Stimulated activated memory B cell treated with anti-CD40 and anti-IgM and Interleukin-4, amounts not matched to agents 10 μg/mL and 1 μg/mL and 100 μg/mL, for 72 hours (primary cell): ENCODE measurements around the gene TPCN1.

ENCODE experiments used
- ATAC-seq: fragments of 150-1000 bp; cut with Tn5 transposase; 2 replicates; pipeline ENCODE4 v1.10.0; 2021
- H3K27ac Mint-ChIP-seq: one replicate; pipeline ENCODE4 v1.8.0; 2022; ENCODE audit warnings: mild to moderate bottlenecking, mixed read lengths
- H3K27me3 Mint-ChIP-seq: one replicate; pipeline ENCODE4 v1.8.0; 2022; ENCODE audit warnings: mixed read lengths
- H3K36me3 Mint-ChIP-seq: one replicate; pipeline ENCODE4 v1.8.0; 2022; ENCODE audit warnings: mixed read lengths
- H3K4me1 Mint-ChIP-seq: one replicate; pipeline ENCODE4 v1.8.0; 2022; ENCODE audit warnings: mixed read lengths
- H3K4me3 Mint-ChIP-seq: one replicate; pipeline ENCODE4 v1.8.0; 2022; ENCODE audit warnings: mild to moderate bottlenecking, moderate library complexity, mixed read lengths
- H3K9me3 Mint-ChIP-seq: one replicate; pipeline ENCODE4 v1.8.0; 2022; ENCODE audit warnings: mixed read lengths

Gene TPCN1

GRCh38 chr12:113268621-113269020 is 47.4 kb downstream of the TPCN1 start:
- no peak for ATAC-seq
- H3K4me1 Mint-ChIP-seq = peaks cover 15% of the 10 kb centered on the region
- H3K27ac Mint-ChIP-seq = no peak overlapping the region
- no peaks in the 10 kb centered on the region for H3K27me3 Mint-ChIP-seq
- H3K4me3 Mint-ChIP-seq = no peak overlapping the region
- peaks cover 73% of the 10 kb centered on the region for H3K36me3 Mint-ChIP-seq
- no peaks in the 10 kb centered on the region for H3K9me3 Mint-ChIP-seq

GRCh38 chr12:113269257-113269943 is 48.1 kb downstream of the TPCN1 start:
- H3K4me1 Mint-ChIP-seq = peaks cover 15% of the 10 kb centered on the region
- ATAC-seq = no peak
- H3K4me3 Mint-ChIP-seq = no peak overlapping the region
- H3K27me3 Mint-ChIP-seq = no peaks in the 10 kb centered on the region
- peaks cover 74% of the 10 kb centered on the region for H3K36me3 Mint-ChIP-seq
- no peak overlapping the region for H3K27ac Mint-ChIP-seq
- H3K9me3 Mint-ChIP-seq = no peaks in the 10 kb centered on the region

- Mint-ChIP-seq H3K4me3 (no peak overlapping the region), H3K27ac (no peak overlapping the region), H3K4me1 (peaks cover 15% of the 10 kb centered on the region), H3K36me3 (peaks cover 80% of the 10 kb centered on the region), H3K27me3 (no peaks in the 10 kb centered on the region), H3K9me3 (no peaks in the 10 kb centered on the region)
- ATAC-seq = no peak
Measured at GRCh38 chr12:113270709-113271009, 49.4 kb downstream of the TPCN1 start.

- no peak overlapping the region for H3K4me3 Mint-ChIP-seq
- H3K9me3 Mint-ChIP-seq = no peaks in the 10 kb centered on the region
- peaks cover 15% of the 10 kb centered on the region for H3K4me1 Mint-ChIP-seq
- H3K27me3 Mint-ChIP-seq = no peaks in the 10 kb centered on the region
- H3K36me3 Mint-ChIP-seq = peaks cover 75% of the 10 kb centered on the region
- no peak for ATAC-seq
- H3K27ac Mint-ChIP-seq = peak overlapping the region; percentile 51
Measured at GRCh38 chr12:113271466-113271852, 50.2 kb downstream of the TPCN1 start.

GRCh38 chr12:113271853-113272561 is 50.7 kb downstream of the TPCN1 start:
- Mint-ChIP-seq H3K4me3 (no peak overlapping the region), H3K27me3 (no peaks in the 10 kb centered on the region), H3K27ac (peak overlapping the region; percentile 51), H3K9me3 (no peaks in the 10 kb centered on the region), H3K36me3 (peaks cover 76% of the 10 kb centered on the region), H3K4me1 (peaks cover 15% of the 10 kb centered on the region)
- ATAC-seq = peak; percentile 79

DNA sequence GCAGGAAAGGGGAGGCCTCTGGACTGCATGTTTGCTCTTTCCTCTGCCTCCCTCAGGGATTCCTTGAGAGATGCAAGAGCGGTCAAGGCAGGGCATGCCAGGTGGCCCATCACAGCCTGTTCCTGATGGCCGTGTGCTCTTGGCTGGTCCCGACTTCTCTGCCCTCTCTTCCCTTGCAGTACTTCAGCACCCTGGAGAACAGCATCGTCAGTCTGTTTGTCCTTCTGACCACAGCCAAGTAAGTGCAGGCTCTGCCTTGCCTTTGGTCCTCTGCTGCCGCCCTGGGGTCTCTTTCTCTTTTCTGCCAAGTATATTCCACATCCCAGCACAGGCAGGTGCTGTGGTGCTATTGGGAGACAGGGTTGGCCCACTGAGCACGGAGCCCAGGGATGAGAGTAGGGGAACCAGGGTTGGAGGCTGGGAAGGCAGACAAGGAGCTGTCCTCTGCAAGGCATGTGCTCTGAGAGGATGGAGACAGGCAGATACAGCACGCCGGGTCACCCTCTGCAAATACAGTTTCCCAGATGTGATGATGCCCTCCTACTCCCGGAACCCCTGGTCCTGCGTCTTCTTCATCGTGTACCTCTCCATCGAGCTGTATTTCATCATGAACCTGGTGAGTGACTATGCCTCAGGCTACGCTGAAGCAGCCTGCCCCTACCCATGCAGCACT is 51.9 kb downstream of the TPCN1 start:
- H3K27ac Mint-ChIP-seq = no peak overlapping the region
- ATAC-seq = no peak

DNA sequence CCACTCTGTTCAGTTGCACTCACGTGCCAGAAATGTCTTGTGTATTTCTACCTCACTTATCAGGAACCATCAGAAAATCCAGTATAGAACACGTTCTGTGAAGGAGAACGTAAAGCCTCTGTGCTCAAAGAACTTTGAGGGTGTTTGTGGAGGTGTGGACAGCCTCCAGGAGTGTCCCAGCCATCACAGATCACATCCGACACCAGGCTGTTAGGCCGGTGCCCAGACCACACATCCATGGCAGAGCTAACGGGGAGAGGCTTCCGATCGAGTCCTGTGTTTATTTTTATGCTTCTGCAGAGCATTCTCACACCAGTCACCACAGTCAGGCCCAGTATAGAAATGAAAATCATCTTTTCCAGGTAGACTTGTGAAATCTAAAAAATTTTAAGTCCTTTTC is 53.6 kb downstream of the TPCN1 start:
- peaks cover 15% of the 10 kb centered on the region for H3K4me1 Mint-ChIP-seq
- no peaks in the 10 kb centered on the region for H3K27me3 Mint-ChIP-seq
- H3K9me3 Mint-ChIP-seq = no peaks in the 10 kb centered on the region
- no peak overlapping the region for H3K4me3 Mint-ChIP-seq
- H3K27ac Mint-ChIP-seq = no peak overlapping the region
- peaks cover 72% of the 10 kb centered on the region for H3K36me3 Mint-ChIP-seq
- no peak for ATAC-seq

More for the DNA sequence above, 51.9 kb downstream of the TPCN1 start:
- Mint-ChIP-seq H3K36me3 (peaks cover 72% of the 10 kb centered on the region), H3K4me3 (no peak overlapping the region), H3K9me3 (no peaks in the 10 kb centered on the region), H3K4me1 (peaks cover 15% of the 10 kb centered on the region), H3K27me3 (no peaks in the 10 kb centered on the region)

DNA sequence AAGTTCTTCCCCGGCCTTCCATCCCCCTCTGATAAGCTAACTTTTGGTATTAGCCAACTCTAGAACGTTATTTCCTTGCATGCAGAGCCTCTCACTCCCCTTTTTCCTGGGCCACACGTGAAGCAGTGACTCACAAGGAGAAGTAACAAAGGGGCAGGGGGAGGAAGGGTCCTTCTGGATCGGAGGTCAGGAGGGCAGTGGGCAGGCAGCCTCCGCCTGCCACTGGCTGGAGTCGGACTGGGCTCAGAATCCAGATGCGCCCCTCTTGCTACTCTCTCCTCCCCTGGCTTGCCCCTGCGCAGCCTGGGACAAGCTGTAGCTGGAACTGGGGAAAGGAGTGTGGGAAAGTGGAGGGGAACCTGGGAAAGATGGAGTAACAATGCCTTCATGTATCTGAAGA is 55.0 kb downstream of the TPCN1 start:
- H3K27me3 Mint-ChIP-seq = no peaks in the 10 kb centered on the region
- no peaks in the 10 kb centered on the region for H3K9me3 Mint-ChIP-seq
- H3K4me1 Mint-ChIP-seq = peaks cover 14% of the 10 kb centered on the region
- H3K4me3 Mint-ChIP-seq = no peak overlapping the region
- peaks cover 71% of the 10 kb centered on the region for H3K36me3 Mint-ChIP-seq
- ATAC-seq = no peak
- H3K27ac Mint-ChIP-seq = no peak overlapping the region

GRCh38 chr12:113276946-113277500 is 55.8 kb downstream of the TPCN1 start:
- Mint-ChIP-seq H3K4me3 (no peak overlapping the region), H3K4me1 (peaks cover 7% of the 10 kb centered on the region), H3K9me3 (no peaks in the 10 kb centered on the region), H3K36me3 (peaks cover 68% of the 10 kb centered on the region), H3K27me3 (no peaks in the 10 kb centered on the region), H3K27ac (no peak overlapping the region)
- ATAC-seq = no peak

- Mint-ChIP-seq H3K4me1 (peaks cover 2% of the 10 kb centered on the region), H3K4me3 (no peak overlapping the region), H3K27ac (no peak overlapping the region), H3K9me3 (no peaks in the 10 kb centered on the region), H3K27me3 (no peaks in the 10 kb centered on the region), H3K36me3 (peaks cover 63% of the 10 kb centered on the region)
- no peak for ATAC-seq
Measured at GRCh38 chr12:113277511-113277910, 56.2 kb downstream of the TPCN1 start.

- H3K4me3 Mint-ChIP-seq = no peak overlapping the region
- no peak for ATAC-seq
Measured at GRCh38 chr12:113278141-113278540, 56.9 kb downstream of the TPCN1 start.

GRCh38 chr12:113278633-113279032 is 57.4 kb downstream of the TPCN1 start:
- Mint-ChIP-seq H3K27me3 (no peaks in the 10 kb centered on the region), H3K9me3 (no peaks in the 10 kb centered on the region), H3K4me3 (no peak overlapping the region), H3K4me1 (no peaks in the 10 kb centered on the region), H3K27ac (no peak overlapping the region), H3K36me3 (peaks cover 51% of the 10 kb centered on the region)
- ATAC-seq = no peak

More at GRCh38 chr12:113278141-113278540, 56.9 kb downstream of the TPCN1 start:
- no peaks in the 10 kb centered on the region for H3K9me3 Mint-ChIP-seq
- no peaks in the 10 kb centered on the region for H3K4me1 Mint-ChIP-seq
- no peak overlapping the region for H3K27ac Mint-ChIP-seq
- H3K27me3 Mint-ChIP-seq = no peaks in the 10 kb centered on the region
- H3K36me3 Mint-ChIP-seq = peaks cover 56% of the 10 kb centered on the region

DNA sequence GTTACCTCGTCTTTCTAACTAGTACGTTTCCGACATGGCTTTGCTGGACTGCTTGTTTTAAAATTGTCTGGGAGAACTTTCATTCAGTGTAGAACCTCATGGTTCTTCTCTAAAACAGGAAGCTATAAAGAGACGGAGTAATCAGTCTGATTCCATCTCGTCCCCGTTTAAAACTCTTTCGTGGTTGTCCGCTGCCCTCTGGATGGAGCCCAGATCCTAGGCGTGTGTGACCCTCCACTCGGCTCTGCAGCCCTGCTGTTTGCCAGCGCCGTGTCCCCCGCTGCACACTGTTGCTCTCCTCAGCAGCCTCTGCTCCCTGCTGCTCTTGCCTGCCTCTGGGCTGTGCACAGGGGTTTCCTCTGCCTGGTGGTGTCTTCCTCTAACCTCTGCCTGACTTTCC is 63.5 kb downstream of the TPCN1 start:
- ATAC-seq = no peak
- no peak overlapping the region for H3K4me3 Mint-ChIP-seq
- no peaks in the 10 kb centered on the region for H3K27me3 Mint-ChIP-seq
- no peaks in the 10 kb centered on the region for H3K4me1 Mint-ChIP-seq
- peaks cover 61% of the 10 kb centered on the region for H3K36me3 Mint-ChIP-seq
- H3K27ac Mint-ChIP-seq = no peak overlapping the region
- H3K9me3 Mint-ChIP-seq = no peaks in the 10 kb centered on the region

- no peaks in the 10 kb centered on the region for H3K27me3 Mint-ChIP-seq
- no peaks in the 10 kb centered on the region for H3K4me1 Mint-ChIP-seq
- no peak overlapping the region for H3K4me3 Mint-ChIP-seq
- H3K36me3 Mint-ChIP-seq = peaks cover 62% of the 10 kb centered on the region
- ATAC-seq = no peak
- no peak overlapping the region for H3K27ac Mint-ChIP-seq
- no peaks in the 10 kb centered on the region for H3K9me3 Mint-ChIP-seq
Measured at GRCh38 chr12:113285679-113286610, 64.7 kb downstream of the TPCN1 start.

GRCh38 chr12:113286712-113287111 is 65.4 kb downstream of the TPCN1 start:
- no peak overlapping the region for H3K4me3 Mint-ChIP-seq
- no peaks in the 10 kb centered on the region for H3K4me1 Mint-ChIP-seq
- H3K27ac Mint-ChIP-seq = no peak overlapping the region
- H3K36me3 Mint-ChIP-seq = peaks cover 62% of the 10 kb centered on the region
- H3K9me3 Mint-ChIP-seq = no peaks in the 10 kb centered on the region
- H3K27me3 Mint-ChIP-seq = no peaks in the 10 kb centered on the region
- ATAC-seq = no peak
